HG02943 (cell line): Measurements from ENCODE around the gene CCDC192.

Experiments
- ATAC-seq: cut with Tn5 transposase; IDR thresholded peaks from one replicate; pipeline ENCODE4 v1.9.1; 2021; ENCODE audit warnings: mild to moderate bottlenecking, low read depth, moderate library complexity; ENCODE audit not compliant: unreplicated experiment

CCDC192 gene

GRCh38 chr5:127871503-127872153 lies 168.4 kb downstream of the CCDC192 start:
- ATAC-seq, result no peak

GRCh38 chr5:127872494-127872893 lies 169.3 kb downstream of the CCDC192 start:
- ATAC-seq, result no peak

GRCh38 chr5:127875235-127876021 lies 172.2 kb downstream of the CCDC192 start:
- peak; percentile 93 for ATAC-seq

GRCh38 chr5:127876384-127876783 lies 173.2 kb downstream of the CCDC192 start:
- no peak for ATAC-seq

GRCh38 chr5:127878174-127878750 lies 175.1 kb downstream of the CCDC192 start:
- no peak for ATAC-seq

- no peak for ATAC-seq
Observed at GRCh38 chr5:127884416-127884815, 181.2 kb downstream of the CCDC192 start.

GRCh38 chr5:127885176-127885575 lies 182.0 kb downstream of the CCDC192 start:
- no peak for ATAC-seq

GRCh38 chr5:127886081-127886480 lies 182.9 kb downstream of the CCDC192 start:
- ATAC-seq, result no peak

- ATAC-seq, result no peak
Observed at GRCh38 chr5:127887282-127887681, 184.1 kb downstream of the CCDC192 start.

- no peak for ATAC-seq
Observed at GRCh38 chr5:127891942-127892341, 188.8 kb downstream of the CCDC192 start.

GRCh38 chr5:127892467-127893207 lies 189.4 kb downstream of the CCDC192 start:
- no peak for ATAC-seq

GRCh38 chr5:127893232-127893631 lies 190.0 kb downstream of the CCDC192 start:
- no peak for ATAC-seq

GRCh38 chr5:127894461-127894860 lies 191.3 kb downstream of the CCDC192 start:
- no peak for ATAC-seq

- ATAC-seq, result no peak
Observed at GRCh38 chr5:127898551-127899213, 195.5 kb downstream of the CCDC192 start.

- no peak for ATAC-seq
Observed at GRCh38 chr5:127899214-127899610, 196.0 kb downstream of the CCDC192 start.

- ATAC-seq, result peak; percentile 53
Observed at GRCh38 chr5:127906562-127907204, 203.5 kb downstream of the CCDC192 start.

- no peak for ATAC-seq
Observed at GRCh38 chr5:127907907-127908306, 204.7 kb downstream of the CCDC192 start.

- peak; percentile 54 for ATAC-seq
Observed at GRCh38 chr5:127909066-127909465, 205.9 kb downstream of the CCDC192 start.

GRCh38 chr5:127909821-127910220 lies 206.6 kb downstream of the CCDC192 start:
- no peak for ATAC-seq
